ENCODE data around the gene ASAP2.

The ASAP2 gene

GRCh38 chr2:9322576-9322975 lies 116.0 kb downstream of the ASAP2 start:
- DNase-seq (ENCODE audit: low read depth in 2 of 2), result no peak

GRCh38 chr2:9325428-9325827 lies 118.8 kb downstream of the ASAP2 start:
- no peak for DNase-seq (ENCODE audit: low read depth in 2 of 2)

- no peak for DNase-seq (ENCODE audit: low read depth in 2 of 2)
These were observed 120.4 kb downstream of the ASAP2 start for GRCh38 chr2:9326975-9327374.

- DNase-seq (ENCODE audit: low read depth in 2 of 2), result no peak
These were observed 121.3 kb downstream of the ASAP2 start for GRCh38 chr2:9327873-9328352.

GRCh38 chr2:9328931-9329330 lies 122.3 kb downstream of the ASAP2 start:
- no peak for DNase-seq (ENCODE audit: low read depth in 2 of 2)

- no peak for DNase-seq (ENCODE audit: low read depth in 2 of 2)
These were observed 122.9 kb downstream of the ASAP2 start for GRCh38 chr2:9329497-9329896.

- no peak for DNase-seq (ENCODE audit: low read depth in 2 of 2)
These were observed 124.1 kb downstream of the ASAP2 start for GRCh38 chr2:9330612-9331270.

- no peak for DNase-seq (ENCODE audit: low read depth in 2 of 2)
These were observed 125.1 kb downstream of the ASAP2 start for GRCh38 chr2:9331704-9332103.

- DNase-seq (ENCODE audit: low read depth in 2 of 2), result no peak
These were observed 125.7 kb downstream of the ASAP2 start for GRCh38 chr2:9332136-9332852.

- DNase-seq (ENCODE audit: low read depth in 2 of 2), result no peak
These were observed 126.2 kb downstream of the ASAP2 start for GRCh38 chr2:9332853-9333245.

- DNase-seq (ENCODE audit: low read depth in 2 of 2), result peak; percentile 41 to 44
These were observed 127.1 kb downstream of the ASAP2 start for GRCh38 chr2:9333591-9334171.

GRCh38 chr2:9334761-9335160 lies 128.1 kb downstream of the ASAP2 start:
- no peak for DNase-seq (ENCODE audit: low read depth in 2 of 2)

GRCh38 chr2:9335322-9335832 lies 128.8 kb downstream of the ASAP2 start:
- DNase-seq (ENCODE audit: low read depth in 2 of 2), result no peak

- DNase-seq (ENCODE audit: low read depth in 2 of 2), result no peak
These were observed 129.6 kb downstream of the ASAP2 start for GRCh38 chr2:9336241-9336575.

- DNase-seq (ENCODE audit: low read depth in 2 of 2), result peak; percentile 81 to 84
These were observed 130.1 kb downstream of the ASAP2 start for GRCh38 chr2:9336576-9337314.

GRCh38 chr2:9337901-9338300 lies 131.3 kb downstream of the ASAP2 start:
- no peak for DNase-seq (ENCODE audit: low read depth in 2 of 2)

- DNase-seq (ENCODE audit: low read depth in 2 of 2), result no peak
These were observed 134.8 kb downstream of the ASAP2 start for GRCh38 chr2:9341337-9341887.

GRCh38 chr2:9342659-9343058 lies 136.0 kb downstream of the ASAP2 start:
- no peak for DNase-seq (ENCODE audit: low read depth in 2 of 2)

- DNase-seq (ENCODE audit: low read depth in 2 of 2), result no peak
These were observed 136.9 kb downstream of the ASAP2 start for GRCh38 chr2:9343524-9343923.

- no peak for DNase-seq (ENCODE audit: low read depth in 2 of 2)
These were observed 137.8 kb downstream of the ASAP2 start for GRCh38 chr2:9344434-9344833.

GRCh38 chr2:9345343-9345742 lies 138.7 kb downstream of the ASAP2 start:
- DNase-seq (ENCODE audit: low read depth in 2 of 2), result no peak

- no peak for DNase-seq (ENCODE audit: low read depth in 2 of 2)
These were observed 139.4 kb downstream of the ASAP2 start for GRCh38 chr2:9345997-9346396.

All from fibroblast of skin of left biceps (primary cell).